Mucosa of gallbladder (tissue), 1 donor: Measurements from ENCODE around the gene ALKBH1. TPM values are rescaled to one million over a fixed set of nuclear protein-coding genes. Genes with fewer than 3 reads are reported as not detected.
"Not testable (repeated sequence)": the region's sequence is repeated elsewhere in the genome, so short reads cannot be mapped to it uniquely, and the experiment has no call there.

Experiments
- DNase-seq: peaks from one replicate; pipeline ENCODE4 v3.0.0-alpha.2; 2020; ENCODE audit warnings: low spot score
- total RNA-seq: library from RNA; stranded (reverse); gene quantifications from one replicate; pipeline ENCODE4 v1.2.1, GENCODE V29; 2021
- donor health status: DM: no; HTN: no; CAD: no.

Gene ALKBH1
- total RNA-seq, 1 donor from 2014 or later: 10.2 TPM

- no peak for DNase-seq
These were observed 34.6 kb downstream of the ALKBH1 start for GRCh38 chr14:77673193-77673592.

GRCh38 chr14:77667331-77667730 lies 40.5 kb downstream of the ALKBH1 start:
- no peak for DNase-seq

- DNase-seq: no peak
These were observed 44.5 kb downstream of the ALKBH1 start for GRCh38 chr14:77663293-77663692.

GRCh38 chr14:77661562-77661961 lies 46.3 kb downstream of the ALKBH1 start:
- DNase-seq: not testable (repeated sequence)

- DNase-seq: no peak
These were observed 47.1 kb downstream of the ALKBH1 start for GRCh38 chr14:77660754-77661153.

GRCh38 chr14:77659831-77660230 lies 48.0 kb downstream of the ALKBH1 start:
- no peak for DNase-seq

GRCh38 chr14:77657280-77657679 lies 50.5 kb downstream of the ALKBH1 start:
- DNase-seq: no peak

- DNase-seq: no peak
These were observed 53.8 kb downstream of the ALKBH1 start for GRCh38 chr14:77654001-77654441.

GRCh38 chr14:77649326-77649725 lies 58.5 kb downstream of the ALKBH1 start:
- no peak for DNase-seq

GRCh38 chr14:77648520-77649200 lies 59.2 kb downstream of the ALKBH1 start:
- DNase-seq: no peak

- DNase-seq: no peak
These were observed 60.0 kb downstream of the ALKBH1 start for GRCh38 chr14:77647853-77648252.

- DNase-seq: no peak
These were observed 60.9 kb downstream of the ALKBH1 start for GRCh38 chr14:77646907-77647306.

- DNase-seq: no peak
These were observed 62.1 kb downstream of the ALKBH1 start for GRCh38 chr14:77645520-77646230.

GRCh38 chr14:77642407-77642806 lies 65.4 kb downstream of the ALKBH1 start:
- no peak for DNase-seq

- peak; percentile 75 for DNase-seq
These were observed 66.1 kb downstream of the ALKBH1 start for GRCh38 chr14:77641534-77642341.

- DNase-seq: no peak
These were observed 66.9 kb downstream of the ALKBH1 start for GRCh38 chr14:77640756-77641533.

- no peak for DNase-seq
These were observed 69.1 kb downstream of the ALKBH1 start for GRCh38 chr14:77638771-77639171.

- not testable (repeated sequence) for DNase-seq
These were observed 72.0 kb downstream of the ALKBH1 start for GRCh38 chr14:77635869-77636268.

GRCh38 chr14:77635466-77635865 lies 72.4 kb downstream of the ALKBH1 start:
- DNase-seq: not testable (repeated sequence)

- DNase-seq: no peak
These were observed 77.7 kb downstream of the ALKBH1 start for GRCh38 chr14:77630111-77630510.

- DNase-seq: no peak
These were observed 82.5 kb downstream of the ALKBH1 start for GRCh38 chr14:77625360-77625759.

- no peak for DNase-seq
These were observed 84.6 kb downstream of the ALKBH1 start for GRCh38 chr14:77623201-77623600.
